GM18517 (cell line): ENCODE results near the gene ECM1.
A peak's percentile ranks its signal among the peaks of the same experiment; 100 is the strongest.

Experiments used
- ATAC-seq: cut with Tn5 transposase; IDR thresholded peaks from one replicate; pipeline ENCODE4 v1.9.1; 2021; ENCODE audit warnings: mild to moderate bottlenecking, moderate library complexity; ENCODE audit not compliant: unreplicated experiment

ECM1 gene

DNA sequence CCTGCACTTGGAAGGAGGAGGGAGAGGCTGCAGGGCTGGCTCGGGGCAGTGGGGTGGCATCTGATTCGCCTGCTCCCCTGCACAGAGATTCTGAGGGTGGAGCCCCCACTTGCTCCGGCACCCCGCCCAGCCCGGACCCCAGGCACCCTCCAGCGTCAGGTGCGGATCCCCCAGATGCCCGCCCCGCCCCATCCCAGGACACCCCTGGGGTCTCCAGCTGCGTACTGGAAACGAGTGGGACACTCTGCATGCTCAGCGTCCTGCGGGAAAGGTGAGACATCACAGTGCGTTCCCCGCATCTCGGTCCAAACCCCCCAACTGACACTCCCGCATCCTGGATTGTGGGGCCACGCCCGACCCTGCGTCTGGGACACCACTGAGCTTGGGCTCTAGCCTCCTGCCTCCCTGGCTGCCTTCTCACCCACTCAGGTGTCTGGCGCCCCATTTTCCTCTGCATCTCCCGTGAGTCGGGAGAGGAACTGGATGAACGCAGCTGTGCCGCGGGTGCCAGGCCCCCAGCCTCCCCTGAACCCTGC is 49.2 kb downstream of the ECM1 start:
- no peak for ATAC-seq

- no peak for ATAC-seq
These were observed 49.9 kb downstream of the ECM1 start for GRCh38 chr1:150557813-150558212.

- no peak for ATAC-seq
These were observed 50.4 kb downstream of the ECM1 start for GRCh38 chr1:150558303-150558704.

DNA sequence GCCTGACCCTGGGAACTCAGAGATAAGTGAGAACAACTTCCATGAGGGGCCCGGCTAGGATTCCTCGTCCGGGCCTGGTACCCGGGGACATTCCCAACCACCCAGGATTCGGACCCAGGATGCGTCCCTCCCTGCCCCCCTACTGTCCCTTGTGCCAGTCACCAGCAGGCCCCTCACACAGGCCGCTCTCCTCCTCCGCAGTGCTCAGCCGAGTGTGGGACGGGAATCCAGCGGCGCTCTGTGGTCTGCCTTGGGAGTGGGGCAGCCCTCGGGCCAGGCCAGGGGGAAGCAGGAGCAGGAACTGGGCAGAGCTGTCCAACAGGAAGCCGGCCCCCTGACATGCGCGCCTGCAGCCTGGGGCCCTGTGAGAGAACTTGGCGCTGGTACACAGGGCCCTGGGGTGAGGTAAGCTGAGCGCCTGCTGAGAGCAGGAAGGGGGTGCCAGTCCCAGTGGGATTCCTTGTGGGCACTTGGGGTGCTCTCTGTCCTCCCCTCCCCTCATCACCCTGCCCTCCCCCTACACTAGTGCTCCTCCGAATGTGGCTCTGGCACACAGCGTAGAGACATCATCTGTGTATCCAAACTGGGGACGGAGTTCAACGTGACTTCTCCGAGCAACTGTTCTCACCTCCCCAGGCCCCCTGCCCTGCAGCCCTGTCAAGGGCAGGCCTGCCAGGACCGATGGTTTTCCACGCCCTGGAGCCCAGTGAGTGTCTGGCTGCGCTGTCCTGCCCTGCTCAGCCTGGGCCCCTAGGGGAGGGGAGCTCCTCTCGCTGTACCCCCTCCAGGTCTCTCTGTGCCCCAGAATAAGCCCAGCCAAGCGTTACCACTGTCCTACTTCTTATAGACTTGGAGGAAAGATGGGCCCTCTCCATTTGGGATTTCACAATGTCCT is 51.1 kb downstream of the ECM1 start:
- ATAC-seq, result no peak

- no peak for ATAC-seq
These were observed 51.7 kb downstream of the ECM1 start for GRCh38 chr1:150559656-150560010.

GRCh38 chr1:150560011-150560438 is 52.1 kb downstream of the ECM1 start:
- ATAC-seq, result no peak

GRCh38 chr1:150560576-150561253 is 52.8 kb downstream of the ECM1 start:
- no peak for ATAC-seq

DNA sequence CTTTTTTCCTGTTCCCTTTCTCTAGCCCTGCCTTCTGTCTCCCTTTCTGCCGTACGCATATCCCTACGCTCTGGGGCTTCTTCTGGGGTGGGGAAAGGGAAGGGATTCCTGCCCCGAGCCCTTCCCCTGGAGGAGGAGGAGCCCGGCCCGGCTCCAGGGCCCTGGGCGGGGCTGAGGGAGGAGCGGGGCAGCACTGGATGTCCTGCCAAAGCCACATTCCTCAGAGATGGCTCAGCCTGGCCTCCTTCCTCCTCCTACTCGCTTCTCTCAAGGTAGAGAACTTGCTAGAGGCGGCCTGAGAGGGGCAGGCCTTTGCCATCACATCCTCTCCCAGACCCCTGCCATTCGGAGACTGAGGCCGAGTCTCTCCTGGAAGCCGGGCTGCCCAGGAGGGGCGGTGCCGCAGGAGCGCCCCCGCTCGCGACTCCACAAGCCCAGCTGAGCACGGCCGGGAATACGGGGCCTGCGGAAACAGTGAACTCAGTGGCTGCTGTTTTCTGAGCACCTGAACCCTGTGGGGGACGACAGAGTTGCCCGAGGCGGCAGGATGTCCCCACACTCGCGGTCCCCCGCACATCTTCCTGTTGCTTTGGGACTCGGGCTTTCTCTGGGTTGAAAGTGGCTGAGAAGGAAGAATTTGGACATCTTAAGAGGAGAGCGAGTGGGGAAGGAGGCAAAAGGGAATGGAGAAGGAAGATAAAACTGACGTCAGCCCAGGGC is 53.5 kb downstream of the ECM1 start:
- ATAC-seq, result no peak

GRCh38 chr1:150561974-150562445 is 54.1 kb downstream of the ECM1 start:
- ATAC-seq, result peak; percentile 20

DNA sequence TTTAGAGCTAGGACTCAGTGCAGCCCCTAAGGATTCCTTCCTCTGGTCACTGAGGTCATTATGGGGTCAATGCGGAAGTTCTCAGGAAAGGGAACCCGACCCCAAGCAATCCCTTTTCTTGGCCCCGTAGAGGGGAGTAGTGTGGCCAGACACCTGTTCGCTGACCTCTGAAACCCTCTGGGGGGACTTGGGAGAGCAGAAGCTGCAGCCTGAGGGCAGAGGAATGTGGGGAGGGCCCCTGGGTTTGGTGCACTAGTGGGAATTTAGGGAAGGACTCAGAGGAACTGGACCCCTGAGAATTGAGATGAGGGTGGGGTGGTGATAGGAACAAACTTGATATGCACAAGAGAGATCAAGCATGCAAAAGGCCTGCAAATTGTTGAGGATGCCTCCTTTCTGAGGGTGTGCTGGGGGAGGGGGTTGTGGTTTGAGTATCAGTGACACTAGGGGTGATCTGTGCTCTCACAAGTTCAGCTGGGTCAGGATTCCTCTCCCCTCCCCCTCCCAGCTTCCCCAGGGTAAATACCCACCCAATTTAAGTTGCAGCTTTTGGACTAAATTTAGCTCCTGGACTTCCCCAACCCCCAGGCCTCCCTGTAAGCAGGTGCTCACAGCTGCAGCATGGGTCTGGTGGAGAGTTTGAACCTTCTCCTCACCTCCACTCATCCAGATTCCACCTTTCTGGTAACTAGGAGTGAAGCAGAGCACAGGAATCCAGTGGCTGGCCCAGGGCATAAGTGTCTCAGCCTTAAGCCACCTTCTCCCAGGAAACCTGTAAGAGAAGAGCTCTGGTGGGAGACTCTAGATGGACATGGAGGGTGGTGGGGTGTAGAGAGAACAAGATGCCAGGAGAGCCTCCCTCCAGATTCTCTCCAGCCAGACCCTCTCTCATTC is 54.8 kb downstream of the ECM1 start:
- peak; percentile 42 for ATAC-seq
